Endothelial cell of umbilical vein (primary cell): ENCODE data around the gene ARID1B. TPM values are rescaled to one million over a fixed set of nuclear protein-coding genes. Genes with fewer than 3 reads are reported as not detected.

Experiments
- BruUV-seq: library from RNA; stranded (reverse); fragments of 400-500 nt; replicated peaks from 2 replicates; lab custom pipeline; 2021; lab: Mats Ljungman, UMichigan
- CTCF ChIA-PET: fragments of 300-600, 350-600 bp; sonication (Branson Sonifier 250); formaldehyde crosslinking; loops from one replicate; lab custom pipeline; 2021; ENCODE audit warnings: antibody characterized with exemption, inconsistent platforms; lab: Charles Lee
- POLR2A ChIA-PET: fragments of 300-600, 350-600 bp; sonication (Branson Sonifier 250); formaldehyde crosslinking; loops from one replicate; lab custom pipeline; 2021; ENCODE audit warnings: antibody characterized with exemption, inconsistent platforms; lab: Charles Lee
- DNase-seq: peaks from one replicate; pipeline ENCODE4 v3.0.0-alpha.2; 2011; ENCODE audit warnings: low read depth, low spot score
- FAIRE-seq: peaks from 2 replicates; lab custom pipeline; 2011; peaks lifted over from hg19 to GRCh38; lab: Jason Lieb, UNC
- H2AFZ ChIP-seq: 2 replicates; pipeline ENCODE4 v1.6.0; 2012; ENCODE audit warnings: low read depth, low read length, control low read depth, inconsistent platforms
- H3K27ac ChIP-seq: 2 replicates; pipeline ENCODE4 v1.5.1; 2011; ENCODE audit warnings: low read depth, mild to moderate bottlenecking, control low read depth, low read length, moderate library complexity; ENCODE audit not compliant: insufficient read depth
- H3K27me3 ChIP-seq, 2 experiments: 2 replicates each; pipeline versions ENCODE4 v1.6.0 to v1.6.1; 2011; ENCODE audit warnings: low read length in 2 of 2, mixed read lengths in 1 of 2; ENCODE audit not compliant: control insufficient read depth in 2 of 2, insufficient read depth in 2 of 2
- H3K36me3 ChIP-seq, 2 experiments: 2 replicates in 1 of 2; 3 replicates in 1 of 2; pipeline ENCODE4 v1.5.1; 2011; ENCODE audit warnings: low read length in 2 of 2, mild to moderate bottlenecking in 1 of 2, moderate library complexity in 1 of 2; ENCODE audit not compliant: control insufficient read depth in 2 of 2, insufficient read depth in 2 of 2; ENCODE audit errors: extremely low read depth in 1 of 2
- H3K4me1 ChIP-seq: 3 replicates; pipeline ENCODE4 v1.5.1; 2011; ENCODE audit warnings: mild to moderate bottlenecking, low read length; ENCODE audit not compliant: control insufficient read depth, insufficient read depth; ENCODE audit errors: extremely low read depth
- H3K4me2 ChIP-seq: 2 replicates; pipeline ENCODE4 v1.6.1; 2011; ENCODE audit warnings: low read length, control low read depth, mixed read lengths; ENCODE audit not compliant: insufficient read depth
- H3K4me3 ChIP-seq, 3 experiments: fragments of 200-600 bp in 1 of 3; sonication (generic), shearing (Covaris generic) in 1 of 3; replicated peaks in 1 of 3; 2 replicates each; pipeline ENCODE4 v1.5.1; 2011 to 2016; ENCODE audit warnings: control low read depth in 3 of 3, low read length in 3 of 3, mild to moderate bottlenecking in 2 of 3, inconsistent platforms in 1 of 3, low read depth in 1 of 3, moderate library complexity in 1 of 3; ENCODE audit not compliant: insufficient read depth in 1 of 3
- H3K79me2 ChIP-seq: 2 replicates; pipeline ENCODE4 v1.6.0; 2012; ENCODE audit warnings: low read length, inconsistent platforms; ENCODE audit not compliant: control insufficient read depth, insufficient read depth
- H3K9ac ChIP-seq: replicated peaks from 2 replicates; pipeline ENCODE3; 2011; ENCODE audit warnings: low read length, control low read depth; ENCODE audit not compliant: insufficient read depth; ENCODE audit errors: extremely low read depth
- H3K9me1 ChIP-seq: replicated peaks from 3 replicates; pipeline ENCODE4 v1.6.0; 2011; ENCODE audit warnings: mild to moderate bottlenecking, low read length; ENCODE audit not compliant: control insufficient read depth, insufficient read depth; ENCODE audit errors: extremely low read depth
- H3K9me3 ChIP-seq: replicated peaks from 2 replicates; pipeline ENCODE4 v1.5.1; 2012; ENCODE audit warnings: low read length, inconsistent platforms; ENCODE audit not compliant: control insufficient read depth, insufficient read depth
- H4K20me1 ChIP-seq: replicated peaks from 2 replicates; pipeline ENCODE3; 2011; ENCODE audit warnings: mild to moderate bottlenecking, low read length; ENCODE audit not compliant: control insufficient read depth, insufficient read depth; ENCODE audit errors: extremely low read depth
- CTCF ChIP-seq, 2 donors: IDR thresholded peaks; 1 replicate in 1 of 2; 2 replicates in 1 of 2; pipeline ENCODE4 v1.5.1; 2011; ENCODE audit warnings: low read length in 2 of 2, mild to moderate bottlenecking in 2 of 2, moderate library complexity in 2 of 2, control low read depth in 1 of 2, inconsistent platforms in 1 of 2, low read depth in 1 of 2; ENCODE audit not compliant: insufficient read depth in 1 of 2; ENCODE audit errors: extremely low read depth in 1 of 2
- EZH2 ChIP-seq: IDR thresholded peaks from 2 replicates; pipeline ENCODE4 v1.6.1; 2012; ENCODE audit warnings: borderline replicate concordance, low read depth, mild to moderate bottlenecking, moderate library complexity, low read length, inconsistent platforms; ENCODE audit not compliant: severe bottlenecking
- FOS ChIP-seq: IDR thresholded peaks from 2 replicates; pipeline ENCODE4 v1.6.1; 2011; ENCODE audit warnings: mild to moderate bottlenecking, low read length, moderate library complexity, borderline replicate concordance; ENCODE audit not compliant: insufficient read depth
- GATA2 ChIP-seq: IDR thresholded peaks from 2 replicates; pipeline ENCODE4 v1.7.0; 2011; ENCODE audit warnings: low read depth, mild to moderate bottlenecking, moderate library complexity, mixed read lengths, low read length; ENCODE audit not compliant: insufficient read length, insufficient read depth
- JUN ChIP-seq: IDR thresholded peaks from 2 replicates; pipeline ENCODE4 v1.6.1; 2011; ENCODE audit warnings: borderline replicate concordance, low read depth; ENCODE audit not compliant: insufficient read length, insufficient read depth
- MAX ChIP-seq: IDR thresholded peaks from 2 replicates; pipeline ENCODE4 v1.6.1; 2011; ENCODE audit not compliant: insufficient read depth, insufficient read length
- MYC ChIP-seq: IDR thresholded peaks from one replicate; pipeline ENCODE4 v1.6.1; 2011; ENCODE audit warnings: mild to moderate bottlenecking, low read depth, low read length
- POLR2A ChIP-seq: IDR thresholded peaks from 2 replicates; pipeline ENCODE4 v1.6.1; 2012; ENCODE audit warnings: low read depth, mild to moderate bottlenecking, control low read depth, low read length
- POLR2AphosphoS5 ChIP-seq: IDR thresholded peaks from 2 replicates; pipeline ENCODE4 v1.6.1; 2012; ENCODE audit warnings: low read depth, mild to moderate bottlenecking, control low read depth, low read length, moderate library complexity; ENCODE audit not compliant: insufficient read depth
- dilution Hi-C: fragments of 300-500 bp; cut with MboI; formaldehyde crosslinking; loops from one replicate; pipeline ENCODE4 v1.15.0; 2019; ENCODE audit warnings: low sequenced_read_pairs; ENCODE audit not compliant: extremely low pct_ligation_motif_present
- intact Hi-C: fragments of 100-400 bp; cut with micrococcal nuclease; formaldehyde crosslinking; loops from one replicate; pipeline ENCODE4 v1.10.0; 2022
- polyA plus RNA-seq, 4 experiments: library from polyadenylated mRNA; depleted of rRNA in 3 of 4; stranded (reverse) in 3 of 4; unstranded in 1 of 4; fragments of >200 nt; gene quantifications; 2 replicates each; pipeline versions ENCODE4 v1.2.1 to v1.2.3, GENCODE V29; 2011 to 2012; ENCODE audit warnings: missing spikeins in 1 of 4
- total RNA-seq: library from RNA; stranded (reverse); gene quantifications from 2 replicates; pipeline ENCODE4 v1.2.3, GENCODE V29; 2021

The ARID1B gene
- total and polyA plus RNA-seq, 2 donors (not counting 3 experiments of a cell fraction or from before 2014, with no cell fraction given): 21.8 to 89.5 TPM

- peaks cover 3% of the 10 kb centered on the region for H3K9me1 ChIP-seq
- H3K4me3 ChIP-seq: no peak overlapping the region
- H3K4me1 ChIP-seq: no peaks in the 10 kb centered on the region
- ChIA-PET CTCF (no interaction called here), POLR2A (no interaction called here)
- peaks cover 4% of the 10 kb centered on the region for H4K20me1 ChIP-seq
- dilution Hi-C loops (no loop called here), intact Hi-C loops (no loop called here)
- H3K9me3 ChIP-seq: no peaks in the 10 kb centered on the region
- H3K79me2 ChIP-seq: peaks cover 23% of the 10 kb centered on the region
- TF ChIP-seq MAX (no peak), POLR2A (no peak), JUN (no peak), FOS (no peak), GATA2 (no peak), CTCF (IDR thresholded peaks at IDR 0.05; ENCODE audit: extremely low read depth in 1 of 2, insufficient read depth in 1 of 2, low read depth in 1 of 2, low read length in 2 of 2) (no peak), POLR2AphosphoS5 (no peak), MYC (no peak), EZH2 (no peak)
- no TSS peak for BruUV-seq
- no peaks in the 10 kb centered on the region for H3K36me3 ChIP-seq
- FAIRE-seq (no peak), DNase-seq (no peak)
- H3K4me2 ChIP-seq: no peak overlapping the region
- no peaks in the 10 kb centered on the region for H3K27me3 ChIP-seq
- no peak overlapping the region for H2AFZ ChIP-seq
- no peak overlapping the region for H3K9ac ChIP-seq
- H3K27ac ChIP-seq: no peak overlapping the region
Observed at GRCh38 chr6:156914181-156914580, 137.0 kb downstream of the ARID1B start.
